DMS79 (cell line): ENCODE measurements around the gene SOX21.
"Not testable (repeated sequence)": the region's sequence is repeated elsewhere in the genome, so short reads cannot be mapped to it uniquely, and the experiment has no call there.

Experiments
- DNase-seq: peaks from one replicate; lab custom pipeline; 2025; lab: John Stamatoyannopoulos, UW

The SOX21 gene

GRCh38 chr13:94712287-94712811, at the start of gene SOX21:
Gene SOX21 (minus strand): TSS chr13:94712545. CDS start chr13:94712049, 496 bp downstream.
- DNase-seq: no peak

GRCh38 chr13:94761407-94761806, 49.1 kb upstream of the SOX21 start:
- no peak for DNase-seq

- DNase-seq: no peak
Measured at GRCh38 chr13:94759120-94759728, 46.9 kb upstream of the SOX21 start.

- no peak for DNase-seq
Measured at GRCh38 chr13:94758436-94758960, 46.2 kb upstream of the SOX21 start.

- no peak for DNase-seq
Measured at GRCh38 chr13:94753327-94753726, 41.0 kb upstream of the SOX21 start.

GRCh38 chr13:94749162-94749561, 36.8 kb upstream of the SOX21 start:
- DNase-seq: no peak

GRCh38 chr13:94739235-94739634, 26.9 kb upstream of the SOX21 start:
- no peak for DNase-seq

- no peak for DNase-seq
Measured at GRCh38 chr13:94731028-94731427, 18.7 kb upstream of the SOX21 start.

GRCh38 chr13:94729941-94730340, 17.6 kb upstream of the SOX21 start:
- DNase-seq: not testable (repeated sequence)

- DNase-seq: no peak
Measured at GRCh38 chr13:94726425-94726824, 14.1 kb upstream of the SOX21 start.

- no peak for DNase-seq
Measured at GRCh38 chr13:94722609-94723345, 10.4 kb upstream of the SOX21 start.

- not testable (repeated sequence) for DNase-seq
Measured at GRCh38 chr13:94718697-94719096, 6.4 kb upstream of the SOX21 start.

GRCh38 chr13:94717916-94718315, 5.6 kb upstream of the SOX21 start:
- DNase-seq: no peak

GRCh38 chr13:94716016-94716415, 3.7 kb upstream of the SOX21 start:
- no peak for DNase-seq

- DNase-seq: no peak
Measured at GRCh38 chr13:94713561-94714182, 1.3 kb upstream of the SOX21 start.

- DNase-seq: no peak
Measured at GRCh38 chr13:94712812-94713560, 641 bp upstream of the SOX21 start.

GRCh38 chr13:94711561-94712286, 621 bp downstream of the SOX21 start:
- peak; percentile 52 for DNase-seq

GRCh38 chr13:94710881-94711560, 1.3 kb downstream of the SOX21 start:
- DNase-seq: no peak

GRCh38 chr13:94710065-94710781, 2.1 kb downstream of the SOX21 start:
- no peak for DNase-seq
